ENCODE measurements around the gene GLRX. TPM values are rescaled to one million over a fixed set of nuclear protein-coding genes. Genes with fewer than 3 reads are reported as not detected.

GLRX gene
- total and polyA plus RNA-seq, 2 of the 13 experiments (the other 11 are each of a cell fraction or from before 2014, with no cell fraction given) = 63.8 to 499 TPM

GRCh38 chr5:95812074-95812471 is 10.5 kb downstream of the GLRX start (continued):
- TF ChIP-seq ZNF513 (CRISPR knock-in tag; conservative IDR thresholded peaks at IDR 0.05) (no peak), MYNN (CRISPR knock-in tag; IDR thresholded peaks at IDR 0.05; ENCODE audit: low read depth) (no peak), PATZ1 (CRISPR knock-in tag; IDR thresholded peaks at IDR 0.05) (peak; percentile 77), FOXP4 (CRISPR knock-in tag; IDR thresholded peaks at IDR 0.05) (peak; percentile 75), ZNF34 (CRISPR knock-in tag; IDR thresholded peaks at IDR 0.05; ENCODE audit: borderline replicate concordance) (no peak), TFE3 (CRISPR knock-in tag; IDR thresholded peaks at IDR 0.05) (no peak), SOX13 (IDR thresholded peaks at IDR 0.05) (no peak), SOX13 (CRISPR knock-in tag; conservative IDR thresholded peaks at IDR 0.05 in 1 of 2, IDR thresholded peaks at IDR 0.05 in 1 of 2) (peak in 1 of 2 experiments; percentile 74; a peak in 2 of 4 replicates), ZHX2 (IDR thresholded peaks at IDR 0.05; ENCODE audit: low read depth) (no peak), ZHX2 (CRISPR knock-in tag; IDR thresholded peaks at IDR 0.05; ENCODE audit: borderline replicate concordance) (no peak), ZNF124 (CRISPR knock-in tag; IDR thresholded peaks at IDR 0.05) (0 out of 2 replicates have a peak, but pooled peaks have one; percentile 31), CBX5 (CRISPR knock-in tag; IDR thresholded peaks at IDR 0.05; ENCODE audit: borderline replicate concordance) (peak; percentile 60; the same call in 1 of the 2 replicates), HDAC1 (CRISPR knock-in tag; IDR thresholded peaks at IDR 0.05) (peak; percentile 52; the same call in 1 of the 2 replicates), GLMP (CRISPR knock-in tag; IDR thresholded peaks at IDR 0.05; ENCODE audit: borderline replicate concordance) (no peak)

All from HepG2 (cell line).